GM18951 (cell line): ENCODE results near the gene AAR2.

Source experiments
- POLR2A ChIP-seq: IDR thresholded peaks from 4 replicates; pipeline ENCODE4 v1.6.1; 2011; ENCODE audit warnings: mild to moderate bottlenecking; ENCODE audit not compliant: insufficient read length, insufficient read depth; ENCODE audit errors: extremely low read depth
- in situ Hi-C: fragments of 300-500 bp; cut with MboI; formaldehyde crosslinking; loops from one replicate; pipeline ENCODE4 v1.12.0; 2022; ENCODE audit warnings: low sequenced_read_pairs, mixed read lengths, inconsistent platforms; ENCODE audit not compliant: unreplicated experiment

AAR2 gene

DNA sequence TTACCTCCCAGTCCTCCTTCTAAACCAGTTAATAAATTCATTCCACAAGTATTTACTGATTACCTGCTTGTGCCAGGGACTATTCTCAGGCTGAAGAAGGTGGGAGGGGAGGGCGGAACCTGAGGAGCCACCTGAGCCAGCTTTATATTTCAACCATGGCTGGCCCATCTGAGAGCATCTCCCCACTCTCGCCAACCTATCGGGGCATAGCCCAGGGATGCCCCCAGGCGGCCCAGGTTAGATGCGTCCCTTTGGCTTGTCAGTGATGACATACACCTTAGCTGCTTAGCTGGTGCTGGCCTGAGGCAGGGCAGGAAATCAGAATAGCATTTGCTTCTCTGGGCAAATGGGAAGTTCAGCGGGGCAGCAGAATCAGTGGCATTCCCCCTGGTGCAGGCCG is 4.9 kb upstream of the AAR2 start:
- no peak for TF ChIP-seq POLR2A
- in situ Hi-C loops, result no loop called here

DNA sequence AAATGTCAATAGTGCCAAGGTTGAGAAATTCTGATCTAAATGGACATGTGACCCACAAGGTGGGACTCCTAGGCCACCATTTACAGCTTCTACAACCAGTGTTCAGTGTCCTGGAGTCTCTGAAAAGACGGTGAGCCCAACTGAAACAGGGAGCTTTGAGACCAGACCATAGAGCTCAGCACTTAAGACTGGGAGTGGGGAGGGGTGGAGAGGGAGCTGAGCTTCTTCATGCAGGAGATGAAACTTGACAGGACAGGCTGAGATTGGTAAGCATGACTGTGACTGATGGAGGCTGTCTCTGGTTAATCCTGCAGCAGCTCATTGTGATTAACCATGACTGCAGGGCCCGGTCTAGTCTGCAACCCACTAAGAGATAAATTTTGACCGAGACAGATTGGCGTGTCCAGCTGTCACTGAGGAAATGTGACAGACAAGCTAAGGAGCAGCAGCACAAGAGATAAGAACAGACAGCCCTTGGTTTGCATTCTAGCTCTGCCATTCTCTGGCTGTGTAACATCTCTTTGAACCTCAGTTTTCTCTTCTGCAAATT is 1.4 kb upstream of the AAR2 start:
- TF ChIP-seq POLR2A, result no peak
- in situ Hi-C loops, result no loop called here

DNA sequence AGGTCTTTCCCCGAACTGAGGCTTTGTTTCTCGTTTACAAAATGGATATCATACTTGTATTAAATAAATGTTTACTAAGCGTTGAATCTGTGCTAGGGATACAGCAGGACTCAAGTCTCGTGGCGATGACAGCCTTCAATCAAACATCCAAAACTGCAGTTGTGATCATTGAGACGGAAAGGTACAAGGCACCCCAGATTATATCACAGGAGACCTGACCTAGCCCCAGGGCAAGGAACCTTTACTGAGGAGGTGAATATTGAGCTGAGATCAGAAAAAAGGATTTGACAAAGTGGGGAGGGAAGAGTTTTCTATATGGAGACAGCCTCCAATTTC is 476 bp downstream of the AAR2 start:
- no peak for TF ChIP-seq POLR2A

DNA sequence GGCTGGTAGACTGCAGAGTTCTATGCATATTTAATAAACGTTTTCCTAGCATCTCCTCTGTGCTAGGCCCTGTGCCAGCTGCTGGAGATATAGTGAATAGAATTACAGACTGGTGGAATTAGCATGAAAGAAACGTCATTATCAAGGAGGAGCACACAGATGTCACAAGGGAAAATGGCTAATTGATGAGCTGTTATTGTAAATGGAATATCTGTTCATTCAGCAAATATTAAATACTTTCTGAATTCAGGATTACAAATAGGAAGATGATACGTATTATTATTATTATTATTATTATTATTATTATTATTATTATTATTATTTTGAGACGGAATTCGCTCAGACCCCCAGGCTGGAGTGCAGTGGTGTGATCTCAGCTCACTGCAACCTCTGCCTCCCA is 1.2 kb downstream of the AAR2 start:
- TF ChIP-seq POLR2A, result no peak
- in situ Hi-C loops, result no loop called here

More for the DNA sequence above, 476 bp downstream of the AAR2 start:
- in situ Hi-C loops, result no loop called here

DNA sequence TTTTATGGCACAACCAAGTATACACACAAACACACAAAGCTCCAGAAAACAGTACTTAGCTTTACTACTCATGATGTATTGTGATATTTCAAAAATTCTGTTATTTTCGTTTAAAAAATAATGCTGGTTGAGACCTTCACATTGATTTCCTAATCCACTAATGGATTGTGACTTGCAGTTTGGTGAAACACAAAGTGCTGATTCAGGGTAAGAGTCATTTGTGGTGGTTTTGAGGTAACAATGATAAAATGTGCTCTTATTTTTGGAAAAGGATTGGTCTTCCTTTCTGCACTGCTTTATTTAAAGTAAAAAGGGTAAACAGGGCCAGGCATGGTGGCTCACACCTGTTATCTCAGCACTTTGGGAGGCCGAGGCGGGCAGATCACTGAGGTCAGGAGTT is 1.9 kb downstream of the AAR2 start:
- TF ChIP-seq POLR2A, result no peak
- in situ Hi-C loops, result no loop called here

DNA sequence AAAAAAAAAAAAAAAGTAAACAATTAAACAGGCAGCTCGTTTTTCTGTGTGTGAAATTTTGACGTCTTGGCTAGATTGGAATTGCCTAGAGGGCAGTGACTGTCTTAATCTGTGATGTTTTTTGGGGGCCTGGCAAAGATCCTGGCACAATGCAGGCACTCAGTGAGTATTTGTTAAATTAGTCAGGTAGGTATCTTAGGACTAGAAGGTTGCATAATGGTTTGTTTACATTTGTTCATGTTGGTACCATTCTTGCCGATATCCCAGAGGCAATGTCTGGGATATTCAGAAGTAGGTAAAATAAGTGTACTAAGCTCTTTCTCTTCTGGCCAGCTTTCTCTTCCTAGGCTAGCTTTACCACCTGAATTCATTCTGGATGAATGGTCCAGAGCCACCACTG is 2.5 kb downstream of the AAR2 start:
- in situ Hi-C loops, result no loop called here
- TF ChIP-seq POLR2A, result no peak

DNA sequence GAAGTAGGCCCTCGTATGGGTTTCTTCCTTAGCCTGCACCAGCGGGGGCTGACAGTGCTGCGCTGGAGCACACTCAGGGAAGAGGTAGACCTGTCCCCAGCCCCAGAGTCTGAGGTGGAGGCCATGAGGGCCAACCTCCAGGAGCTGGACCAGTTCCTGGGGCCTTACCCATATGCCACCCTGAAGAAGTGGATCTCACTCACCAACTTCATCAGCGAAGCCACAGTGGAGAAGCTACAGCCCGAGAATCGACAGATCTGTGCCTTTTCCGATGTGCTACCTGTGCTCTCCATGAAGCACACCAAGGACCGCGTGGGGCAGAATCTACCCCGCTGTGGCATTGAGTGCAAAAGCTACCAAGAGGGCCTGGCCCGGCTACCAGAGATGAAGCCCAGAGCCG is 3.8 kb downstream of the AAR2 start:
- no peak for TF ChIP-seq POLR2A
- in situ Hi-C loops, result no loop called here

DNA sequence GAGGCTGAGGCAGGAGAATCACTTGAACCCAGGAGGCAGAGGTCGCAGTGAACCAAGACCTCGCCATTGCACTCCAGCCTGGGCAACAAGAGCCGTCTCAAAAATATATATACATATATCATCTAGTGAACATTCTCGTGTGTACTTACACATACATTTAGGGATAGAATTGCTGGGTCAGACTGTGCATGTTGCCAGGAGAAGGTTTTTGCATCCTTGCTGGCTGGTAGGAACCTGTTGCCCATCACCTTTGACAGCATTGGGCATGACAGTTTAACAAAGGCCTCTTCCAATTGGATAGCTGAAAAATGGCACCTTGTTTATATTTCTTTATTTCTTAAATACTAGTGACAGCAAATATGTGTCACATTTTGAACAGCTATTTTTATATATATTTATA is 5.4 kb downstream of the AAR2 start:
- TF ChIP-seq POLR2A, result no peak
- in situ Hi-C loops, result no loop called here

DNA sequence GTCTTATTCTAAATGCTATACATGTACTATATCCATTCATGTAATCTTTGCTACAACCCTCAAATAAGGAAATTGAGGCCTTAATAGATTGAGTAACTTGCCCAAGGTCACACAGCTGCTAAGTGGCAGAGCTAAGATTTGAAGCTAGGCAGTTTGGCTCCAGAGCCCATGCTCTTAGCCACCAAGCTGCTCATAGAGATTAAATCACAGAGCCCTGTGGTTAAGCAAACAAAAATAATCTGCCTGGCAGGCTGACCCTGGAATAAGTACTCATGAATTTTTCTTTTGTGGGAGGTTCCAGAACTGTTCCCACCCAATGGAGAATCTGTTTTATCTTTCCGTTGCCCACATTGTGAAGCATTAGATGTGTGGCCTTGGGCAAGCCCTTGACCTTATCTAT is 7.4 kb downstream of the AAR2 start:
- in situ Hi-C loops, result no loop called here
- no peak for TF ChIP-seq POLR2A

DNA sequence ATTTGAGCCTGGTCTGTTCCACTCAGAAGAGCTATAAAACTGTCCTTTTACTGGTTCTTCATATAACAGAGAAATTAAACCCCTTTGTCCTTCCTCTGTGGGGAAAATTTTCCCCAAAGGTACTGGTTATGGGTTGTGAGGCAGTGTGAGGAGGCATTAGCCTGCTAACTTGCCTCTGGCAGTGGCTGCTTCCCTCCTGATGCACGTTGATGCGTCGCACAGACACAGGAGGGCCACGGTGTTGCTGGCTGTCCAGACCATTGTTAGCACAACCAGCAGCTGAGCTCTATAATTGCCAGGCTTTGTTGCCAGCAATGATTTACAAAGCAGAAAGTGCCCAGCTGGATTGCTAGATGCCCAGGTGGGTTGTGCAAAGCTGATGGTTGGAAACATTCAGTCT is 10.1 kb downstream of the AAR2 start:
- no peak for TF ChIP-seq POLR2A
- in situ Hi-C loops, result no loop called here

DNA sequence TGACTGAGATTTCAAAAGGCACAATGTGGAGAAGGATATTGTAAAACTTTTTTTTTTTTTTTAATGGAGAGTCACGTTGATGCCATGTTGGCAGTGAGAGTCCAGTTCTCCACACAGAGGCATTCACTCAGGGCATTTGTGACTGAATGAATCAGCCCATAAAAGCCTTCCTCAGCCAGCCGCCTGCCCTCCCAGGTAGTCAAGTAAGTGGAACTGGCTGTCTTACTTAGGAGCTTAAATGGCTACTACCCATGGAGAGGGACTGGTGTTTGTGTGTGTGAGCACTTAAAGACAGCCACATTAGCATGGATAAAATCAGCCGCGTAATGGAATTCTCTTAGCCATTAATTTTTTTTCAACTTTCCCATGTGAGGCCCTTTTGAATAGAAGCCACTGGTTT is 12.6 kb downstream of the AAR2 start:
- in situ Hi-C loops, result no loop called here
- TF ChIP-seq POLR2A, result no peak

DNA sequence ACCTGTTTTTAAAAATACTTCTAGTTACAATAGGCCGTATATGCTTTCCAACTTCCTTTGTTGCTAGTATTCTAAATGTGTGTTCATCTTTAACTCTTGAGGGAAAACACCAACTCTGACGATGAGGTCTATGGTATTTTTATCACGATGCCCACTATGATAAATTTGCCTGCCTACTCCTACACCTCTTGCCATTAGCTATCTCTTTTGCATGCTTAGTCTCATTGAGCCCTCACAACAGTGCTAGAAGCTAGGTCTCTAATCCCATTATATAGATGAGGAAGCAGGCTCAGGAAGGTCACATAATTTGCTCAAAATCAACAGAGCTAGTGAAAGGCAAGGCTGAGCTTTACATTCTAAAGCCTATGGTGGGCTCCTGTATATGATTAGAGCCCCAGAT is 13.2 kb downstream of the AAR2 start:
- TF ChIP-seq POLR2A, result no peak
- in situ Hi-C loops, result no loop called here

DNA sequence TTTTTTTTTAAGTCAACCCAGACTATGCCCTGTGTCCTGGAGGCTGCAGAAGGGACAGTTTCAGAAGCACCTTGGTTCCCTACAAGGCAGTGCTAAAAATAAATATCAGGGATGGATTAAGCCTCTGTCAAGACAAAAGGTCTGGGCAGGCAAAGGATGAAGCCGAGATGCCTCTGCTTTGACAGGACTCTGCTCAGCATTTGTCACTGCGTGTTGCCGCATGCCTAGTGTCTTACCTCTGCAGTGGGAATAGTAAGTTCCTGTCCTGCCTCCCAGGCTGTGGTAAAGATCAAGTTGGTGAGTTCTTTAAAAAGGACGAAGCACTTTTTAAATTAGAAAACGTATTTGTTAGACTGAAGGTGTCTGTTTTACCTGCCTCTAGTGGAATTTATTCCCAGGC is 15.1 kb downstream of the AAR2 start:
- in situ Hi-C loops, result no loop called here

DNA sequence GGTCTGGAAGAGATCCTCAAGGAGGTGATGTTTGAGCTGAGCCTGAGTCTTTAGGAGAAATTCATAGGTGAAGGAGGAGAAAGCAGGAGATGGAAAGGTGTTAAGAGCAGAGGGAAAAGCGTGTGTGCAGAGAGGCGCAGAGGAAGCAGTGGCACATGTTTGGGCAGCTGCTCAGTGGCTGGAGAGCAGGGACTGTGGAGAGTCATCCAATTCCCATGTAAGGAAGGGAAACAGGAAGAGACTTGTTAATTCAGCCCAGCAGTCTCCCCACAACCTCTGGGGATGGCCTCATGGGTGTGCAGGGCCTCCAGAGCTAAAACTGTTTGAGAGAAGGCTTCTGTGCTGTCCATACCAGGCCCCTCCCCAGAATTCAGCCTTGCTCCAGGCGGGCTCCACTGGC is 16.2 kb downstream of the AAR2 start:
- in situ Hi-C loops, result no loop called here
- no peak for TF ChIP-seq POLR2A

More for the DNA sequence above, 15.1 kb downstream of the AAR2 start:
- TF ChIP-seq POLR2A, result no peak

DNA sequence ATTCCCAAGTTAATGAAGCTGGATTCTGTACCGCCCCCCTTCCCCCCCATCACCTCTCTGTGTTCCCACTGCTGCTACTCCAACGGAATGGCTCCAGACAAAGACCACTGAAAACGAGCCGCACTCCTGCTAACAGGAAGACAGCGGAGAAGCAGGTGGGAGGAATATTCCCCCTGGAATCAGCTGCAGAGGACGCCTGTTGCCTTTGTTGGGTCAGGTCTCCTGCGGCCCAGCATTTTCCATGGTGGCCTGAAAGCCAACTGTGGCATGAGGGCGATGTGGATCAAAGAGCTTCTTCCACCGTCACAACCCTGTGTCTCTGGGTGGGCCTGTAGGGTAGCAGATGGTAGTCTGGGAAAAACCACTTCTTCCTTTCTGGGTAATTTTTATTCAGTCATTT is 16.8 kb downstream of the AAR2 start:
- in situ Hi-C loops, result no loop called here
- no peak for TF ChIP-seq POLR2A

DNA sequence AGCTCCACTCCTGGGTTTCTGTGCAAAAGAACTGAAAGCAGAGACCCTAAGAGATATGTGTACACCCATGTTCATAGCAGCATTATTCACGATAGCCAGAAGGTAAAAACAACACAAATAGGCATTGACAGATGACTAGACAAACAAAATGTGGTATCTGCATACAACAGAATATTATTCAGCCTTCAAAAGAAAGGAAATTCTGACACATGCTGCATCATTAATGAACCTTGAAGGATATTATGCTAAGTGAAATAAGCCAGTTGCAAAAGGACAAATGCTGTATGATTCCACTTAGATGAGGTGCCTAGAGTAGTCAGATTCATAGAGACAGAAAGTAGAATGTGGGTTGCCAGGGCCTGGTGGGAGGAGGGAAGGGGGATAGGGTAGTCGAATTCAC is 17.8 kb downstream of the AAR2 start:
- TF ChIP-seq POLR2A, result no peak
- in situ Hi-C loops, result no loop called here

DNA sequence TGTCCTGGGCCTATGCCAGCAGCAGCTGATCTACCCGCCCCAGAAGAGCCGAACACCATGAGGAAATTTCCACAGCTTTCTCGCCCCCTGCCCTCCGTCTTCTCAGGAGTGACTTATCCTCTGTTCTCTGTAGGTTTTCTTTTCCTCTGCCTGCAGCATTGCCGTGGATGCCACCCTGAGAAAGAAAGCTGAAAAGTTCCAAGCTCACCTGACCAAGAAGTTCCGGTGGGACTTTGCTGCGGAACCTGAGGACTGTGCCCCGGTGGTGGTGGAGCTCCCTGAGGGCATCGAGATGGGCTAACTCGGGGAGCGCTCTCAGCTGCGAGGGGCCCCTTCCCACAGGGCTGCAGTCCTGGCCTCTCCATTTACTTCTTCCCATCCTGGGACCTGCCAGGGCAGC is 19.2 kb downstream of the AAR2 start:
- in situ Hi-C loops, result no loop called here

More for the DNA sequence above, 19.2 kb downstream of the AAR2 start:
- no peak for TF ChIP-seq POLR2A
